NB4 (cell line): ENCODE data around the gene KCTD17.

Experiments
- DNase-seq: peaks from one replicate; pipeline ENCODE4 v3.0.0; 2010; ENCODE audit warnings: low read depth
- H3K4me3 ChIP-seq: one replicate; pipeline ENCODE4 v1.5.1; 2011; ENCODE audit warnings: mild to moderate bottlenecking, low read depth, low read length, moderate library complexity
- CTCF ChIP-seq: IDR thresholded peaks from one replicate; pipeline ENCODE4 v1.5.1; 2012; ENCODE audit warnings: low read depth, low read length
- MAX ChIP-seq: IDR thresholded peaks from 2 replicates; pipeline ENCODE4 v1.6.1; 2011; ENCODE audit warnings: low read depth, low read length
- MYC ChIP-seq: IDR thresholded peaks from 2 replicates; pipeline ENCODE4 v1.6.1; 2011; ENCODE audit warnings: low read depth, low read length
- POLR2A ChIP-seq: IDR thresholded peaks from 2 replicates; pipeline ENCODE4 v1.6.1; 2011; ENCODE audit warnings: mild to moderate bottlenecking; ENCODE audit not compliant: insufficient read length; ENCODE audit errors: extremely low read depth

The KCTD17 gene

GRCh38 chr22:37062376-37062675, 10.8 kb downstream of the KCTD17 start:
- TF ChIP-seq POLR2A, result no peak
- TF ChIP-seq MAX, result no peak
- no peak for TF ChIP-seq CTCF
- no peak for TF ChIP-seq MYC

GRCh38 chr22:37062702-37063381, 11.3 kb downstream of the KCTD17 start:
- no peak overlapping the region for H3K4me3 ChIP-seq
- no peak for DNase-seq
- TF ChIP-seq CTCF (no peak), MYC (no peak), MAX (no peak), POLR2A (no peak)

More at GRCh38 chr22:37062376-37062675, 10.8 kb downstream of the KCTD17 start:
- no peak for DNase-seq
- no peak overlapping the region for H3K4me3 ChIP-seq

- TF ChIP-seq MYC (no peak), MAX (no peak), POLR2A (no peak), CTCF (no peak)
- DNase-seq, result no peak
- H3K4me3 ChIP-seq, result no peak overlapping the region
Measured at GRCh38 chr22:37063431-37064420, 12.2 kb downstream of the KCTD17 start.

GRCh38 chr22:37064553-37064952, 13.0 kb downstream of the KCTD17 start:
- no peak for DNase-seq
- no peak overlapping the region for H3K4me3 ChIP-seq
- TF ChIP-seq CTCF (no peak), POLR2A (no peak), MAX (no peak), MYC (no peak)

GRCh38 chr22:37065180-37065579, 13.6 kb downstream of the KCTD17 start:
- DNase-seq, result no peak
- no peak overlapping the region for H3K4me3 ChIP-seq

More at GRCh38 chr22:37065180-37065579, 13.6 kb downstream of the KCTD17 start:
- TF ChIP-seq POLR2A, result no peak
- no peak for TF ChIP-seq MYC
- TF ChIP-seq MAX, result no peak
- TF ChIP-seq CTCF, result no peak
